PFSK-1 (cell line): ENCODE measurements around the gene SEC14L5.

ENCODE experiments used
- FOXP2 ChIP-seq: optimal IDR thresholded peaks from 2 replicates; pipeline ENCODE3; 2011; ENCODE audit warnings: borderline replicate concordance, control low read depth, inconsistent platforms; ENCODE audit not compliant: insufficient read depth; ENCODE audit errors: extremely low read length, extremely low read depth
- POLR2AphosphoS5 ChIP-seq: IDR thresholded peaks from 2 replicates; pipeline ENCODE4 v1.6.1; 2012; ENCODE audit warnings: low read depth, mild to moderate bottlenecking, control low read depth, low read length, moderate library complexity
- REST ChIP-seq, 2 experiments: IDR thresholded peaks; 2 replicates each; pipeline versions ENCODE4 v1.6.1 to v1.8.0; 2011 to 2012; ENCODE audit warnings: low read depth in 2 of 2, low read length in 2 of 2, control low read depth in 1 of 2, inconsistent platforms in 1 of 2, mild to moderate bottlenecking in 1 of 2, moderate library complexity in 1 of 2; ENCODE audit not compliant: insufficient read depth in 1 of 2
- SIN3A ChIP-seq: IDR thresholded peaks from 2 replicates; pipeline ENCODE4 v1.6.1; 2012; ENCODE audit warnings: mild to moderate bottlenecking, low read length, moderate library complexity, borderline replicate concordance; ENCODE audit not compliant: insufficient read depth
- TAF1 ChIP-seq: IDR thresholded peaks from 2 replicates; pipeline ENCODE4 v1.6.1; 2012; ENCODE audit warnings: low read length, control low read depth, borderline replicate concordance; ENCODE audit not compliant: insufficient read depth

SEC14L5 gene

GRCh38 chr16:5010576-5011329, 52.6 kb downstream of the SEC14L5 start:
- TF ChIP-seq TAF1 = no peak
- no peak for TF ChIP-seq SIN3A
- no peak for TF ChIP-seq POLR2AphosphoS5
- no peak for TF ChIP-seq REST (IDR thresholded peaks at IDR 0.05; ENCODE audit: insufficient read depth in 1 of 2, low read depth in 2 of 2, low read length in 2 of 2)
- no peak for TF ChIP-seq FOXP2

- no peak for TF ChIP-seq FOXP2
- TF ChIP-seq TAF1 = no peak
- no peak for TF ChIP-seq POLR2AphosphoS5
- no peak for TF ChIP-seq REST (IDR thresholded peaks at IDR 0.05; ENCODE audit: insufficient read depth in 1 of 2, low read depth in 2 of 2, low read length in 2 of 2)
- no peak for TF ChIP-seq SIN3A
Measured at GRCh38 chr16:5011637-5012036, 53.5 kb downstream of the SEC14L5 start.

GRCh38 chr16:5012887-5013286, 54.8 kb downstream of the SEC14L5 start:
- TF ChIP-seq SIN3A (no peak), FOXP2 (no peak), TAF1 (no peak), POLR2AphosphoS5 (no peak), REST (IDR thresholded peaks at IDR 0.05; ENCODE audit: insufficient read depth in 1 of 2, low read depth in 2 of 2, low read length in 2 of 2) (no peak)

- no peak for TF ChIP-seq POLR2AphosphoS5
- no peak for TF ChIP-seq SIN3A
- TF ChIP-seq REST (IDR thresholded peaks at IDR 0.05; ENCODE audit: insufficient read depth in 1 of 2, low read depth in 2 of 2, low read length in 2 of 2) = no peak
- no peak for TF ChIP-seq FOXP2
- TF ChIP-seq TAF1 = no peak
Measured at GRCh38 chr16:5015351-5015750, 57.2 kb downstream of the SEC14L5 start.

GRCh38 chr16:5015887-5016286, 57.8 kb downstream of the SEC14L5 start:
- TF ChIP-seq POLR2AphosphoS5 (no peak), SIN3A (no peak), TAF1 (no peak), REST (IDR thresholded peaks at IDR 0.05; ENCODE audit: insufficient read depth in 1 of 2, low read depth in 2 of 2, low read length in 2 of 2) (no peak), FOXP2 (no peak)
